Muscle of arm (tissue), 14 donors: Measurements from ENCODE around the gene METTL1. TPM values are rescaled to one million over a fixed set of nuclear protein-coding genes. Genes with fewer than 3 reads are reported as not detected.
"Not testable (repeated sequence)": the region's sequence is repeated elsewhere in the genome, so short reads cannot be mapped to it uniquely, and the experiment has no call there.

Experiments used
- DNase-seq: peaks from one replicate; pipeline ENCODE4 v3.0.0-alpha.2; 2013
- long read RNA-seq, 11 donors: transcript quantifications; one replicate each; lab custom pipeline, GENCODE V29; 2026
- polyA plus RNA-seq, 12 donors: library from polyadenylated mRNA; unstranded; fragments of 120-200 nt; gene quantifications; one replicate each; pipeline ENCODE4 v1.2.1, GENCODE V29; 2013; ENCODE audit not compliant: insufficient read length in 12 of 12

The METTL1 gene
- polyA plus RNA-seq = 10 to 100 TPM in 11 of 12 donors, not detected in 1; 17.1 to 31.8 (median 24.4) TPM
- long read RNA-seq, donor 1, partial matches to known transcripts = 0 of 2 reads
- long read RNA-seq, donor 1, other reads (novel, unspliced or antisense) = 0 of 2 reads
- long read RNA-seq, donor 2, transcript METTL1-202 (6 exons, 2,066 nt) = major isoform, 15 of 16 reads
- long read RNA-seq, donor 2, partial matches to known transcripts = 0 of 16 reads
- long read RNA-seq, donor 2, other reads (novel, unspliced or antisense) = 0 of 16 reads
- long read RNA-seq, donor 3, partial matches to known transcripts = 5 of 18 reads
- long read RNA-seq, donor 3, other reads (novel, unspliced or antisense) = 8 of 18 reads
- long read RNA-seq, donor 4, transcript METTL1-202 (6 exons, 2,066 nt) = major isoform, 6 of 6 reads
- long read RNA-seq, donor 4, partial matches to known transcripts = 0 of 6 reads
- long read RNA-seq, donor 4, other reads (novel, unspliced or antisense) = 0 of 6 reads
- long read RNA-seq, donor 5 = 0 reads
- long read RNA-seq, donor 6, transcript METTL1-202 (6 exons, 2,066 nt) = major isoform, 8 of 11 reads
- long read RNA-seq, donor 6, partial matches to known transcripts = 0 of 11 reads
- long read RNA-seq, donor 6, other reads (novel, unspliced or antisense) = 0 of 11 reads
- long read RNA-seq, donor 7, partial matches to known transcripts = 0 of 1 reads
- long read RNA-seq, donor 7, other reads (novel, unspliced or antisense) = 0 of 1 reads
- long read RNA-seq, donor 8, transcript METTL1-202 (6 exons, 2,066 nt) = major isoform, 5 of 66 reads
- long read RNA-seq, donor 8, partial matches to known transcripts = 43 of 66 reads
- long read RNA-seq, donor 8, other reads (novel, unspliced or antisense) = 16 of 66 reads
- long read RNA-seq, donor 9, partial matches to known transcripts = 0 of 2 reads
- long read RNA-seq, donor 9, other reads (novel, unspliced or antisense) = 0 of 2 reads
- long read RNA-seq, donor 10, partial matches to known transcripts = 0 of 5 reads
- long read RNA-seq, donor 10, other reads (novel, unspliced or antisense) = 0 of 5 reads
- long read RNA-seq, donor 11, transcript METTL1-202 (6 exons, 2,066 nt) = major isoform, 7 of 28 reads
- long read RNA-seq, donor 11, partial matches to known transcripts = 21 of 28 reads
- long read RNA-seq, donor 11, other reads (novel, unspliced or antisense) = 0 of 28 reads

GRCh38 chr12:57771873-57772428 lies at the start of gene METTL1:
METTL1 (minus strand) TSS chr12:57772105; CDS start chr12:57772083, 22 bp downstream.
- peak; percentile 98 for DNase-seq

- not testable (repeated sequence) for DNase-seq
Measured at GRCh38 chr12:57821015-57821414, 49.1 kb upstream of the METTL1 start.

GRCh38 chr12:57820119-57820518 lies 48.2 kb upstream of the METTL1 start:
- not testable (repeated sequence) for DNase-seq

GRCh38 chr12:57817990-57818331 lies 46.1 kb upstream of the METTL1 start:
- not testable (repeated sequence) for DNase-seq

GRCh38 chr12:57817261-57817989 lies 45.5 kb upstream of the METTL1 start:
- no peak for DNase-seq

- DNase-seq = no peak
Measured at GRCh38 chr12:57816855-57817151, 44.9 kb upstream of the METTL1 start.

GRCh38 chr12:57816001-57816854 lies 44.3 kb upstream of the METTL1 start:
- no peak for DNase-seq

- DNase-seq = no peak
Measured at GRCh38 chr12:57815177-57816000, 43.5 kb upstream of the METTL1 start.

- no peak for DNase-seq
Measured at GRCh38 chr12:57813971-57814772, 42.3 kb upstream of the METTL1 start.

GRCh38 chr12:57813111-57813970 lies 41.4 kb upstream of the METTL1 start:
- DNase-seq = no peak

GRCh38 chr12:57811028-57811755 lies 39.3 kb upstream of the METTL1 start:
- no peak for DNase-seq

- DNase-seq = no peak
Measured at GRCh38 chr12:57810450-57810849, 38.5 kb upstream of the METTL1 start.

- DNase-seq = no peak
Measured at GRCh38 chr12:57809425-57809824, 37.5 kb upstream of the METTL1 start.

GRCh38 chr12:57808351-57808750 lies 36.4 kb upstream of the METTL1 start:
- no peak for DNase-seq

- DNase-seq = no peak
Measured at GRCh38 chr12:57807285-57807684, 35.4 kb upstream of the METTL1 start.

GRCh38 chr12:57806677-57807076 lies 34.8 kb upstream of the METTL1 start:
- no peak for DNase-seq
